GM12873 (cell line): ENCODE data around the gene BICDL1.

Experiments
- CTCF ChIP-seq: IDR thresholded peaks from 2 replicates; pipeline ENCODE4 v1.5.1; 2012; ENCODE audit warnings: low read depth, mild to moderate bottlenecking, moderate library complexity, low read length, control low read depth; ENCODE audit not compliant: insufficient read depth; ENCODE audit errors: missing control alignments

Gene BICDL1

GRCh38 chr12:120109570-120110267 lies 120.7 kb downstream of the BICDL1 start:
- TF ChIP-seq CTCF: no peak

GRCh38 chr12:120110550-120111501 lies 121.8 kb downstream of the BICDL1 start:
- TF ChIP-seq CTCF: peak; percentile 5

GRCh38 chr12:120115066-120115465 lies 126.0 kb downstream of the BICDL1 start:
- TF ChIP-seq CTCF: no peak

- no peak for TF ChIP-seq CTCF
These were observed 126.8 kb downstream of the BICDL1 start for GRCh38 chr12:120115692-120116440.

GRCh38 chr12:120116441-120116791 lies 127.4 kb downstream of the BICDL1 start, which contains the start of gene RAB35:
Gene RAB35, minus strand, starts transcription at chr12:120116753. Its CDS starts 103 bp downstream, at chr12:120116650.
- no peak for TF ChIP-seq CTCF

GRCh38 chr12:120116792-120117651 lies 128.0 kb downstream of the BICDL1 start:
- TF ChIP-seq CTCF: no peak
